K562 (cell line): ENCODE results near the gene STXBP6. TPM values are rescaled to one million over a fixed set of nuclear protein-coding genes. Genes with fewer than 3 reads are reported as not detected.

Experiments used
- ATAC-seq: fragments of 200-7000 bp; cut with Tn5 transposase; 3 replicates; pipeline ENCODE4 v1.9.1; 2020; ENCODE audit warnings: moderate library complexity
- BruUV-seq: library from RNA; stranded (reverse); fragments of 400-500 nt; replicated peaks from 2 replicates; lab custom pipeline; 2021; lab: Mats Ljungman, UMichigan
- CTCF ChIA-PET: fragments of 300-600 bp; formaldehyde crosslinking; extraction: SDS; loops from one replicate; lab custom pipeline; 2021; ENCODE audit warnings: low intra/inter-chr PET ratio; lab: Yijun Ruan, JAX
- POLR2A ChIA-PET: fragments of 300-600, 350-650 bp; sonication (Branson Sonifier 250); formaldehyde crosslinking; extraction: SDS; loops from one replicate; lab custom pipeline; 2021; ENCODE audit warnings: antibody characterized with exemption, inconsistent platforms; lab: Yijun Ruan, JAX
- DNase-seq, 4 experiments: peaks; one replicate each; pipeline versions ENCODE4 v3.0.0 to v3.0.0-alpha.2; 2011 to 2018; ENCODE audit warnings: low spot score in 3 of 4, mixed read lengths in 3 of 4; ENCODE audit errors: extremely low read depth in 1 of 4
- FAIRE-seq: peaks from 2 replicates; lab custom pipeline; 2011; peaks lifted over from hg19 to GRCh38; lab: Jason Lieb, UNC
- H2AFZ ChIP-seq: 2 replicates; pipeline ENCODE4 v1.6.0; 2011; ENCODE audit warnings: low read depth, low read length, control low read depth, inconsistent platforms
- H3K27ac ChIP-seq: fragments of 200-600 bp; 3 replicates; pipeline ENCODE4 v1.8.0; 2011; ENCODE audit warnings: low read depth, mild to moderate bottlenecking, control low read depth, inconsistent platforms, low read length, moderate library complexity, mixed read lengths; ENCODE audit errors: extremely low read depth
- H3K27me3 ChIP-seq, 2 experiments: fragments of 300-600 bp in 1 of 2; 2 replicates in 1 of 2; 3 replicates in 1 of 2; pipeline versions ENCODE4 v1.6.0 to v1.8.0; 2011; ENCODE audit warnings: inconsistent platforms in 2 of 2, low read length in 2 of 2, mild to moderate bottlenecking in 1 of 2, mixed read lengths in 1 of 2, moderate library complexity in 1 of 2; ENCODE audit not compliant: control insufficient read depth in 2 of 2, insufficient read depth in 2 of 2
- H3K36me3 ChIP-seq: fragments of 300-600 bp; 3 replicates; pipeline ENCODE4 v1.8.0; 2011; ENCODE audit warnings: mild to moderate bottlenecking, low read length, inconsistent platforms; ENCODE audit not compliant: control insufficient read depth, insufficient read depth
- H3K4me1 ChIP-seq, 2 experiments: fragments of 200-600 bp in 1 of 2; replicated peaks in 1 of 2; 2 replicates in 1 of 2; 3 replicates in 1 of 2; pipeline versions ENCODE4 v1.5.1 to v1.8.0; 2011; ENCODE audit warnings: inconsistent platforms in 2 of 2, low read length in 2 of 2, mild to moderate bottlenecking in 1 of 2, mixed read lengths in 1 of 2, moderate library complexity in 1 of 2; ENCODE audit not compliant: control insufficient read depth in 2 of 2, insufficient read depth in 2 of 2
- H3K4me2 ChIP-seq: 2 replicates; pipeline ENCODE4 v1.6.1; 2011; ENCODE audit warnings: low read length, control low read depth, inconsistent platforms, mixed read lengths; ENCODE audit not compliant: insufficient read depth
- H3K4me3 ChIP-seq: fragments of 200-600 bp; sonication (generic), shearing (Covaris generic); 2 replicates; pipeline ENCODE4 v1.5.1; 2016; ENCODE audit warnings: control low read depth, inconsistent platforms
- H3K79me2 ChIP-seq: fragments of 200-600 bp; 3 replicates; pipeline ENCODE4 v1.8.0; 2011; ENCODE audit warnings: low read length, inconsistent platforms; ENCODE audit not compliant: control insufficient read depth, insufficient read depth
- H3K9ac ChIP-seq, 2 experiments: 2 replicates each; pipeline versions ENCODE4 v1.6.0 to v1.6.1; 2011; ENCODE audit warnings: low read depth in 2 of 2, low read length in 2 of 2, control low read depth in 1 of 2, inconsistent platforms in 1 of 2, mild to moderate bottlenecking in 1 of 2, mixed read lengths in 1 of 2; ENCODE audit not compliant: insufficient read depth in 1 of 2
- H3K9me1 ChIP-seq: one replicate; pipeline ENCODE4 v1.6.0; 2011; ENCODE audit warnings: inconsistent platforms, mild to moderate bottlenecking, low read length, moderate library complexity; ENCODE audit not compliant: control insufficient read depth, insufficient read depth
- H3K9me3 ChIP-seq: replicated peaks from 2 replicates; pipeline ENCODE4 v1.5.1; 2011; ENCODE audit warnings: low read depth, low read length, inconsistent platforms; ENCODE audit not compliant: control insufficient read depth, insufficient read depth
- H4K20me1 ChIP-seq: replicated peaks from 2 replicates; pipeline ENCODE4 v1.6.1; 2011; ENCODE audit warnings: low read length, inconsistent platforms, mixed read lengths; ENCODE audit not compliant: control insufficient read depth, insufficient read depth
- CBFA2T2 ChIP-seq: fragments of 450-650 bp; conservative IDR thresholded peaks from 2 replicates; pipeline ENCODE4 v1.6.1; 2017; ENCODE audit warnings: mild to moderate bottlenecking
- DDX20 ChIP-seq: fragments of 450-650 bp; IDR thresholded peaks from 2 replicates; pipeline ENCODE4 v1.6.1; 2016; ENCODE audit warnings: missing genetic modification characterization, low read depth, mild to moderate bottlenecking, missing compliant biosample characterization, moderate library complexity
- DEAF1 ChIP-seq: fragments of 450-650 bp; formaldehyde crosslinking; IDR thresholded peaks from 2 replicates; pipeline ENCODE4 v1.4.0; 2020; ENCODE audit warnings: mild to moderate bottlenecking, moderate library complexity
- KLF13 ChIP-seq: fragments of 450-650 bp; IDR thresholded peaks from 2 replicates; pipeline ENCODE4 v1.6.1; 2016; ENCODE audit warnings: missing genetic modification characterization, low read depth, mild to moderate bottlenecking, missing compliant biosample characterization, moderate library complexity, borderline replicate concordance
- MAFK ChIP-seq: IDR thresholded peaks from 2 replicates; pipeline ENCODE4 v1.6.1; 2011; ENCODE audit warnings: low read length, improper control_type of control experiment
- NCOA6 ChIP-seq: fragments of 450-650 bp; IDR thresholded peaks from 2 replicates; pipeline ENCODE4 v1.6.1; 2017; ENCODE audit warnings: mild to moderate bottlenecking
- ZNF384 ChIP-seq: IDR thresholded peaks from 2 replicates; pipeline ENCODE4 v1.6.1; 2012; ENCODE audit warnings: low read depth, low read length, improper control_type of control experiment
- WGBS: fragments of 100-300 bp; shearing (Covaris generic); methylation state at CpG from one replicate; pipeline ENCODE4 v1.1.6; 2016; ENCODE audit warnings: low coverage, mixed read lengths; ENCODE audit not compliant: insufficient coverage; ENCODE audit errors: missing lambda C conversion rate; 5-methylcytosine and 5-hydroxymethylcytosine counted together
- in situ Hi-C: fragments of 300-500 bp; cut with MboI; formaldehyde crosslinking; loops from 4 replicates; pipeline ENCODE4 v1.15.0; 2018; ENCODE audit warnings: inconsistent platforms, mixed read lengths
- intact Hi-C: fragments of 100-400 bp; cut with micrococcal nuclease; formaldehyde crosslinking; loops from 2 replicates; pipeline ENCODE4 v1.14.2; 2022
- polyA plus RNA-seq, 8 experiments: library from polyadenylated mRNA; depleted of rRNA in 4 of 8; stranded (reverse) in 5 of 8; unstranded in 3 of 8; fragments of >200 nt; fragmentation: Nextera tagmentation in 2 of 8; fragmentation: Illumina TruSeq in 1 of 8; extraction: Ambion mirVana in 2 of 8; extraction: Trizol in 1 of 8; gene quantifications; 2 replicates each; pipeline versions ENCODE4 v1.2.1 to v1.2.3, GENCODE V29; 2011 to 2014; ENCODE audit warnings: inconsistent platforms in 1 of 8, missing spikeins in 1 of 8
- total RNA-seq, 7 experiments: library from RNA; depleted of rRNA in 6 of 7; stranded (reverse); fragments of >200 nt in 6 of 7; fragmentation: Illumina TruSeq in 2 of 7; extraction: Trizol in 2 of 7; gene quantifications; 2 replicates each; pipeline versions ENCODE4 v1.2.1 to v1.2.3, GENCODE V29; 2011 to 2021; ENCODE audit warnings: low replicate concordance in 1 of 7
- TF ChIP-seq, protein P1 (sequence below): fragments of 450-650 bp; IDR thresholded peaks from 2 replicates; pipeline ENCODE4 v1.6.1; 2014; ENCODE audit warnings: low read depth, mild to moderate bottlenecking, moderate library complexity, borderline replicate concordance

Gene STXBP6
- total and polyA plus RNA-seq, 9 of the 15 experiments (the other 6 are each of a cell fraction or from before 2014, with no cell fraction given), result 0.27 to 0.89 (median 0.59) TPM

DNA sequence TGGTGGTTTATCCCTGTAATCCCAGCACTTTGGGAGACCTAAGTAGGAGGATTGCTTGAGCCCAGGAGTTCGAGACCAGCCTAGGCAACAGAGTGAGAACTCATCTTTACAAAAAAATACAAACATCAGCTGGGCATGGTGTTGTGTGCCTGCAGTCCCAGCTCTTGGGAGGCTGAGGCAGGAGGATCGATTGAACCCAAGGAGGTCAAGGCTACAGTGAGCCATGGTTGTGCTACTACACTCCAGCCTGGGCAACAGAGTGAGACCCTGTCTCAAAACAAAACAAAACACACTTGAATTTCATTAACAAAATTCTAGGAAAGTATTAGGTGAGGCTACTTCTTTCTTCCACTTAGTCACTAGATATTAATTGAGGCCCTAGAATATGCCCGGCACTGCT is 77.1 kb downstream of the STXBP6 start:
- FAIRE-seq (no peak), DNase-seq (no peak), ATAC-seq (no peak)
- H3K9me3 ChIP-seq, result no peaks in the 10 kb centered on the region
- H3K27me3 ChIP-seq, result no peaks in the 10 kb centered on the region
- H3K9ac ChIP-seq, result no peak overlapping the region
- TF ChIP-seq CBFA2T2 (no peak), ZNF384 (no peak), NCOA6 (no peak), KLF13 (no peak), MAFK (no peak), DDX20 (tag) (no peak), DEAF1 (no peak)
- TF ChIP-seq, protein P1, sequence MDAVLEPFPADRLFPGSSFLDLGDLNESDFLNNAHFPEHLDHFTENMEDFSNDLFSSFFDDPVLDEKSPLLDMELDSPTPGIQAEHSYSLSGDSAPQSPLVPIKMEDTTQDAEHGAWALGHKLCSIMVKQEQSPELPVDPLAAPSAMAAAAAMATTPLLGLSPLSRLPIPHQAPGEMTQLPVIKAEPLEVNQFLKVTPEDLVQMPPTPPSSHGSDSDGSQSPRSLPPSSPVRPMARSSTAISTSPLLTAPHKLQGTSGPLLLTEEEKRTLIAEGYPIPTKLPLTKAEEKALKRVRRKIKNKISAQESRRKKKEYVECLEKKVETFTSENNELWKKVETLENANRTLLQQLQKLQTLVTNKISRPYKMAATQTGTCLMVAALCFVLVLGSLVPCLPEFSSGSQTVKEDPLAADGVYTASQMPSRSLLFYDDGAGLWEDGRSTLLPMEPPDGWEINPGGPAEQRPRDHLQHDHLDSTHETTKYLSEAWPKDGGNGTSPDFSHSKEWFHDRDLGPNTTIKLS, result no peak
- WGBS, result 6% methylated on average over 3 of the region's 3 CpGs
- H3K9me1 ChIP-seq, result no peaks in the 10 kb centered on the region
- no peaks in the 10 kb centered on the region for H3K4me1 ChIP-seq
- POLR2A ChIA-PET, result no interaction called here
- in situ Hi-C loops, result no loop called here
- no peaks in the 10 kb centered on the region for H3K79me2 ChIP-seq
- no peak overlapping the region for H3K27ac ChIP-seq
- no TSS peak for BruUV-seq
- H3K36me3 ChIP-seq, result no peaks in the 10 kb centered on the region
- CTCF ChIA-PET, result no interaction called here
- intact Hi-C loops, result no loop called here
- no peak overlapping the region for H3K4me2 ChIP-seq
- H3K4me3 ChIP-seq, result no peak overlapping the region
- no peaks in the 10 kb centered on the region for H4K20me1 ChIP-seq
- no peak overlapping the region for H2AFZ ChIP-seq
